ENCODE measurements around the gene SPATA31C1. TPM values are rescaled to one million over a fixed set of nuclear protein-coding genes. Genes with fewer than 3 reads are reported as not detected.
"Not testable (repeated sequence)": the region's sequence is repeated elsewhere in the genome, so short reads cannot be mapped to it uniquely, and the experiment has no call there.

The SPATA31C1 gene
- total and polyA plus RNA-seq, 2 donors (not counting 1 experiment from before 2014, with no cell fraction given), result not detected

DNA sequence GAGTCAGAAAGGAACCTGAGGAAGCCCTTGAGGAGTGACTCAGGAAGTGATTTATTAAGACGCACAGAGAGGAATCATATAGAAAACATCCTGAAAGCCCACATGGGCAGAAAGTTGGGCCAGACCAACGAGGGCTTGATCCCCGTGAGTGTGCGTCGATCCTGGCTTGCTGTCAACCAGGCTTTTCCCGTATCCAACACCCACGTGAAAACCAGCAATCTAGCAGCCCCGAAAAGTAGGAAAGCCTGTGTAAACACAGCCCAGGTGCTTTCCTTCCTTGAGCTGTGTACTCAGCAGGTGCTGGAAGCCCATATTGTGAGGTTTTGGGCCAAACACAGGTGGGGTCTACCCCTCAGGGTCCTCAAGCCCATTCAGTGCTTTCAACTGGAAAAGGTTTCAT is 3.8 kb downstream of the SPATA31C1 start:
- intact Hi-C loops (cut with micrococcal nuclease); ATAC-seq (ENCODE audit: low read depth); H3K4me2 ChIP-seq (replicated peaks; ENCODE audit: low read depth, low read length, poor library complexity, severe bottlenecking); H3K4me3 Mint-ChIP-seq; H2AFZ ChIP-seq (ENCODE audit: insufficient read depth, low read depth, low read length, poor library complexity, severe bottlenecking); H3K36me3 ChIP-seq (replicated peaks in 1 of 2; ENCODE audit: control extremely low read depth in 1 of 2, control insufficient read depth in 1 of 2, extremely low read depth in 1 of 2, insufficient read depth in 2 of 2, low read length in 1 of 2); H3K79me2 ChIP-seq (ENCODE audit: control insufficient read depth, insufficient read depth, low read length); CTCF ChIA-PET; H3K9ac ChIP-seq (ENCODE audit: low read length); H3K9me3 Mint-ChIP-seq (ENCODE audit: insufficient read depth); H3K9me3 ChIP-seq (ENCODE audit: control extremely low read depth in 1 of 3, control insufficient read depth in 2 of 3, insufficient read depth in 1 of 3, low read length in 2 of 3); H3K27ac Mint-ChIP-seq; H3K4me3 ChIP-seq (ENCODE audit: control extremely low read depth in 1 of 5, extremely low read depth in 1 of 5, insufficient read depth in 1 of 5, low read depth in 2 of 5, low read length in 4 of 5); H3K27me3 ChIP-seq (replicated peaks in 1 of 4; ENCODE audit: control extremely low read depth in 1 of 4, control insufficient read depth in 3 of 4, insufficient read depth in 4 of 4, low read length in 3 of 4); H4K20me1 ChIP-seq (ENCODE audit: control insufficient read depth, insufficient read depth, low read length, poor library complexity, severe bottlenecking); H3K27ac ChIP-seq (ENCODE audit: low read length in 2 of 2); DNase-seq; H3K4me1 Mint-ChIP-seq; POLR2A ChIA-PET; H3K27me3 Mint-ChIP-seq; H3K4me1 ChIP-seq (ENCODE audit: control insufficient read depth in 2 of 2, insufficient read depth in 2 of 2, low read length in 2 of 2): not testable (repeated sequence)
- WGBS (ENCODE audit: insufficient coverage), result 79% methylated on average over 8 of the region's 8 CpGs

- H3K27me3 ChIP-seq (replicated peaks in 1 of 4; ENCODE audit: control extremely low read depth in 1 of 4, control insufficient read depth in 3 of 4, insufficient read depth in 4 of 4, low read length in 3 of 4); H3K4me2 ChIP-seq (replicated peaks; ENCODE audit: low read depth, low read length, poor library complexity, severe bottlenecking); H3K27ac ChIP-seq (ENCODE audit: low read length in 2 of 2); H3K27me3 Mint-ChIP-seq; H3K79me2 ChIP-seq (ENCODE audit: control insufficient read depth, insufficient read depth, low read length); ATAC-seq (ENCODE audit: low read depth); H2AFZ ChIP-seq (ENCODE audit: insufficient read depth, low read depth, low read length, poor library complexity, severe bottlenecking); CTCF ChIA-PET; H3K9ac ChIP-seq (ENCODE audit: low read length); intact Hi-C loops (cut with micrococcal nuclease); H3K4me1 ChIP-seq (ENCODE audit: control insufficient read depth in 2 of 2, insufficient read depth in 2 of 2, low read length in 2 of 2); H3K9me3 Mint-ChIP-seq (ENCODE audit: insufficient read depth); H3K27ac Mint-ChIP-seq; H3K4me3 ChIP-seq (ENCODE audit: control extremely low read depth in 1 of 5, extremely low read depth in 1 of 5, insufficient read depth in 1 of 5, low read depth in 2 of 5, low read length in 4 of 5); H3K4me3 Mint-ChIP-seq; POLR2A ChIA-PET; H3K9me3 ChIP-seq (ENCODE audit: control extremely low read depth in 1 of 3, control insufficient read depth in 2 of 3, insufficient read depth in 1 of 3, low read length in 2 of 3); H3K4me1 Mint-ChIP-seq; H4K20me1 ChIP-seq (ENCODE audit: control insufficient read depth, insufficient read depth, low read length, poor library complexity, severe bottlenecking); DNase-seq; H3K36me3 ChIP-seq (replicated peaks in 1 of 2; ENCODE audit: control extremely low read depth in 1 of 2, control insufficient read depth in 1 of 2, extremely low read depth in 1 of 2, insufficient read depth in 2 of 2, low read length in 1 of 2): not testable (repeated sequence)
- WGBS (ENCODE audit: insufficient coverage), result 3% methylated on average over 5 of the region's 10 CpGs
These were observed 5.2 kb downstream of the SPATA31C1 start for GRCh38 chr9:87923012-87923411.

GRCh38 chr9:87924851-87925250 is 7.1 kb downstream of the SPATA31C1 start:
- CTCF ChIA-PET; H3K4me1 ChIP-seq (ENCODE audit: control insufficient read depth in 2 of 2, insufficient read depth in 2 of 2, low read length in 2 of 2); H3K36me3 ChIP-seq (replicated peaks in 1 of 2; ENCODE audit: control extremely low read depth in 1 of 2, control insufficient read depth in 1 of 2, extremely low read depth in 1 of 2, insufficient read depth in 2 of 2, low read length in 1 of 2); H3K27ac Mint-ChIP-seq; H2AFZ ChIP-seq (ENCODE audit: insufficient read depth, low read depth, low read length, poor library complexity, severe bottlenecking); H3K4me1 Mint-ChIP-seq; H3K4me3 Mint-ChIP-seq; H4K20me1 ChIP-seq (ENCODE audit: control insufficient read depth, insufficient read depth, low read length, poor library complexity, severe bottlenecking); intact Hi-C loops (cut with micrococcal nuclease); H3K9me3 ChIP-seq (ENCODE audit: control extremely low read depth in 1 of 3, control insufficient read depth in 2 of 3, insufficient read depth in 1 of 3, low read length in 2 of 3); H3K9ac ChIP-seq (ENCODE audit: low read length); DNase-seq; H3K9me3 Mint-ChIP-seq (ENCODE audit: insufficient read depth); H3K27me3 ChIP-seq (replicated peaks in 1 of 4; ENCODE audit: control extremely low read depth in 1 of 4, control insufficient read depth in 3 of 4, insufficient read depth in 4 of 4, low read length in 3 of 4); H3K4me3 ChIP-seq (ENCODE audit: control extremely low read depth in 1 of 5, extremely low read depth in 1 of 5, insufficient read depth in 1 of 5, low read depth in 2 of 5, low read length in 4 of 5); H3K27me3 Mint-ChIP-seq; H3K4me2 ChIP-seq (replicated peaks; ENCODE audit: low read depth, low read length, poor library complexity, severe bottlenecking); POLR2A ChIA-PET; H3K79me2 ChIP-seq (ENCODE audit: control insufficient read depth, insufficient read depth, low read length); H3K27ac ChIP-seq (ENCODE audit: low read length in 2 of 2); ATAC-seq (ENCODE audit: low read depth): not testable (repeated sequence)
- 95% methylated on average over 10 of the region's 10 CpGs for WGBS (ENCODE audit: insufficient coverage)

DNA sequence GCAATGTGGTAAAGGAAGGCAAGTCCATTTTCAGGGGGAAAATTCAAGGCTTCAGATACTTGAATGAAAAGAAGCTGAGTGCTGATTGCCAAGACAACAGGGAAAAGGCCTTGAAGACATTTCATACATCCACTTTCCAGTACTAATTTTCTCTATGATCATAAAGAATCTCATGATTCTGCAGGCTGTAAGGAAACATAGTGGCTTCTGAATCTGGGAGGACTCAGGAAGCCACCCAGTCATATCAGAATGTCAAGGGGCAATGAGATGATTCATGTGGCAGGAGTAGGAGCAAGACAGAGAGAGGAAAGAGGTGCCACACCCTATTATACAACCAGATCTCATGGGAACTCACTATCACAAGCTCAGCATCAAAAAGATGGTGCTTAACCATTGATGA is 11.4 kb downstream of the SPATA31C1 start:
- H3K27me3 ChIP-seq (replicated peaks in 1 of 4; ENCODE audit: control extremely low read depth in 1 of 4, control insufficient read depth in 3 of 4, insufficient read depth in 4 of 4, low read length in 3 of 4); H3K4me1 ChIP-seq (ENCODE audit: control insufficient read depth in 2 of 2, insufficient read depth in 2 of 2, low read length in 2 of 2); H3K4me3 Mint-ChIP-seq; H3K27ac Mint-ChIP-seq; H3K4me2 ChIP-seq (replicated peaks; ENCODE audit: low read depth, low read length, poor library complexity, severe bottlenecking); H3K4me1 Mint-ChIP-seq; H3K9me3 Mint-ChIP-seq (ENCODE audit: insufficient read depth); H3K9me3 ChIP-seq (ENCODE audit: control extremely low read depth in 1 of 3, control insufficient read depth in 2 of 3, insufficient read depth in 1 of 3, low read length in 2 of 3); DNase-seq; H3K4me3 ChIP-seq (ENCODE audit: control extremely low read depth in 1 of 5, extremely low read depth in 1 of 5, insufficient read depth in 1 of 5, low read depth in 2 of 5, low read length in 4 of 5); H3K79me2 ChIP-seq (ENCODE audit: control insufficient read depth, insufficient read depth, low read length); H3K9ac ChIP-seq (ENCODE audit: low read length); H3K27me3 Mint-ChIP-seq; H4K20me1 ChIP-seq (ENCODE audit: control insufficient read depth, insufficient read depth, low read length, poor library complexity, severe bottlenecking); intact Hi-C loops (cut with micrococcal nuclease); POLR2A ChIA-PET; CTCF ChIA-PET; ATAC-seq (ENCODE audit: low read depth); H2AFZ ChIP-seq (ENCODE audit: insufficient read depth, low read depth, low read length, poor library complexity, severe bottlenecking); H3K27ac ChIP-seq (ENCODE audit: low read length in 2 of 2); H3K36me3 ChIP-seq (replicated peaks in 1 of 2; ENCODE audit: control extremely low read depth in 1 of 2, control insufficient read depth in 1 of 2, extremely low read depth in 1 of 2, insufficient read depth in 2 of 2, low read length in 1 of 2): not testable (repeated sequence)
